Astrocyte (in vitro differentiated cells and primary cell): ENCODE measurements around the gene TSPEAR.

Source experiments
- CTCF ChIP-seq: IDR thresholded peaks from 2 replicates; pipeline ENCODE4 v1.5.1; 2011; ENCODE audit warnings: low read depth, mild to moderate bottlenecking, inconsistent platforms, low read length, moderate library complexity; ENCODE audit not compliant: insufficient read depth
- EZH2 ChIP-seq: IDR thresholded peaks from 2 replicates; pipeline ENCODE4 v1.6.1; 2012; ENCODE audit warnings: mild to moderate bottlenecking, low read length, inconsistent platforms; ENCODE audit not compliant: insufficient read depth

DNA sequence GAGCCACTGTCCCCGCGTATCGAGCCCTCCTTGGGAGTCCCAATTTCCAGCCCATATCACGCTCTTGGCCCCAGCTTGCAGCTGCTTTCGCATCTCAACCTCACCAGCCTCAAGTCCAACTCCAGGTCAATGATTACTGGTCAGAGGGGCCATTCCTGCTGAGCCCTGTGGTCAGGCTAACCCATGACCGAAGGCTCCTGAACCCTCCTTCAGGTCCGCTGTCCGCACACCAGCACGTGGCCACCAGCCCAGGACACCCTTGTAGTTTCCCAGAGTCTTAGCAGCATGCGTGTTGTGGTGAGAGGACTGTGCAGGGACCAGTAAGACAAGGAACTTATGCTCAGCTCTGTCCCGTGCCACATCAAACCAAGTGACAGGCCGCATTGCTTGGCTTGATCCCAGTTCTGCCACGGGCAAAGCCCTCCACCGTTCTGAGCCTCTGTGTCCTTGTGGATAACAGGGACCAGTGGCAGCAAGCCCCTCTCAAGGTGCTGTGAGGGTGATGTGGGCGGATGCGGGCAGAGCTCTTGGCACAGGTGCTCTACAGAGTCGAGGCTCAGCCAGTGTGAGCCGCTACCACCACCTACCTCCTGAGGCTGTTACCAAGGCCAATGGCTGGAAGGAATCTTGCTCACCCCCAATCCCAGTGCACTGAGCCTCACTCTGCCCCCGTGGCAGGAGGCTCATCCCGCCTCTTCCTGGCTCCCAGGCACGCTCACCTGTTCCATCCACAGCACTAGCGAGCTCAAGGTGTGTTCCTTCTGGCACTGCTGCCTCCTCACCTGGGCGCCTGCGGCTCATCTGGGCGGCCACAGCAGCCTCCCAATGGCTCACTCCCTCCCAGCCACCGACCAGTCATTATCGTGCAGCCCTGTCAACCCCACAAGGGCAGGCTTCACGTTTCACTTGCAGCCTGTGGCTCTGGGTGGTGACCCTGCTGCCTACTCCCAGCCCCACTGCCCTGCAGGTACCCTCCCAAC is 191.7 kb downstream of the TSPEAR start:
- TF ChIP-seq CTCF, result no peak
- no peak for TF ChIP-seq EZH2
